Stimulated activated CD4-positive, alpha-beta T cell treated with anti-CD3 and anti-CD28 coated beads, Interleukin-15, amount 100 ng/mL, for 48 hours (primary cell): Measurements from ENCODE around the gene NECTIN4.
"Not testable (repeated sequence)": the region's sequence is repeated elsewhere in the genome, so short reads cannot be mapped to it uniquely, and the experiment has no call there.

Source experiments
- DNase-seq, 2 donors: peaks; one replicate each; pipeline ENCODE4 v3.0.0-alpha.2; 2020; ENCODE audit warnings: low read depth in 2 of 2

The NECTIN4 gene

GRCh38 chr1:161089251-161089924 is at the start of gene NECTIN4:
Gene NECTIN4, minus strand, starts transcription at chr1:161089558. Its CDS starts 262 bp downstream, at chr1:161089296.
- no peak for DNase-seq

GRCh38 chr1:161138431-161138830 is 49.1 kb upstream of the NECTIN4 start:
- no peak for DNase-seq

- no peak for DNase-seq
Measured at GRCh38 chr1:161137881-161138280, 48.5 kb upstream of the NECTIN4 start.

GRCh38 chr1:161133220-161133740 is 43.9 kb upstream of the NECTIN4 start:
- no peak for DNase-seq

GRCh38 chr1:161132410-161133219 is 43.3 kb upstream of the NECTIN4 start, which contains the start of gene DEDD:
Gene DEDD, minus strand, starts transcription at chr1:161132667. Its CDS starts 8,205 bp downstream, at chr1:161124462.
- peak; percentile 87 to 90 for DNase-seq

GRCh38 chr1:161131523-161132409 is 42.4 kb upstream of the NECTIN4 start:
- DNase-seq = no peak

- DNase-seq = no peak
Measured at GRCh38 chr1:161130266-161130665, 40.9 kb upstream of the NECTIN4 start.

- no peak for DNase-seq
Measured at GRCh38 chr1:161128591-161129420, 39.4 kb upstream of the NECTIN4 start.

- DNase-seq = no peak
Measured at GRCh38 chr1:161127649-161128048, 38.3 kb upstream of the NECTIN4 start.

GRCh38 chr1:161122967-161123366 is 33.6 kb upstream of the NECTIN4 start:
- no peak for DNase-seq

GRCh38 chr1:161121834-161122233 is 32.5 kb upstream of the NECTIN4 start:
- DNase-seq = no peak

- DNase-seq = no peak
Measured at GRCh38 chr1:161121042-161121650, 31.8 kb upstream of the NECTIN4 start.

GRCh38 chr1:161119092-161119903 is 29.9 kb upstream of the NECTIN4 start:
- peak; percentile 66 to 70 for DNase-seq

- peak; percentile 74 to 82 for DNase-seq
Measured at GRCh38 chr1:161117759-161118581, 28.6 kb upstream of the NECTIN4 start, which contains the start of the genes NIT1 and PFDN2. Gene NIT1, plus strand, starts transcription at chr1:161118105. Its CDS starts 72 bp downstream, at chr1:161118177. Gene PFDN2, minus strand, starts transcription at chr1:161118037. Its CDS starts 11 bp downstream, at chr1:161118026.

GRCh38 chr1:161115961-161116360 is 26.6 kb upstream of the NECTIN4 start:
- DNase-seq = not testable (repeated sequence)

- peak; percentile 41 to 51 for DNase-seq
Measured at GRCh38 chr1:161115132-161115711, 25.9 kb upstream of the NECTIN4 start.

GRCh38 chr1:161114556-161114955 is 25.2 kb upstream of the NECTIN4 start:
- DNase-seq = no peak

- DNase-seq = no peak
Measured at GRCh38 chr1:161113915-161114314, 24.6 kb upstream of the NECTIN4 start.
